ENCODE results near the gene FXYD2.

FXYD2 gene

DNA sequence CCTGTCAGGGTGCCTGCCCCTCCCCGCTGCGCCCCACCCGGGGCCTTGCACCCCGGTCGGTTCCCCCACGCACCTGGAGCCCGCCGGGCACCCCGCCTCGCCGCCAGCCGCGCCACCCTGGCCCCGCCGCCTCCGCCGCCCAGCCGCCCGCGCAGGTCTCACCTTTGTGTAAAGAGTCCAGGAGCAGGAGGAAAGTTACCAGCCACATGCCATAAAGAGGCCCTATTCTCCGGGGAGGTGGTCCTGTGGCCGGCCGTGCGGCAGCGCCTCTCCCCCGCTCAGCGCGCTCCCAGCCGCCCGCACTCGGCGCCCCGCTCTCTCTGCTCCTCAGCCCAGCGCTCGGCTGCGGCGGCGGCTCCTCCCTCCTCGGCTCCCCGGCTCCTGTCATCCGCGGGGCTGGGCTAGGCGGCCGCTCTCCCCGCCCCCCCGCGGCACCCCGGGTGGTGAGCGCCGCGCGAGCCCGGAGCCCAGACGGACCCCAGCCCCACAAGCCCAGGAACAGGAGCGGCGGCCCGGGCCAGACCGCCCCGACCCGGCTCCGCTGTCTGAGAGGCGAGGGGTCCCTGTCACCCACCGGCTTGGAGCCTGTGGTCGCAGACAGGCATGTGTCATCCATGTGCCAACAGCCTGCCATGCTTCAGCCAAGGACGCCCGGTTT is 27.5 kb downstream of the FXYD2 start, which contains the start of gene DSCAML1:
TSS of gene DSCAML1 (minus strand) at position 345 of the 658 bp plus-strand sequence. CDS start at position 208, 137 bp downstream.
- Histone ChIP-seq H3K36me3 (ENCODE audit: control insufficient read depth in 1 of 2, insufficient read depth in 2 of 2, low read length in 2 of 2) (no peaks in the 10 kb centered on the region), H3K4me3 (ENCODE audit: low read depth in 1 of 2, low read length in 2 of 2) (peak within 1 kb of the TSS; percentile 8 to 36), H3K9me3 (ENCODE audit: control insufficient read depth in 1 of 2, low read length in 2 of 2) (no peaks in the 10 kb centered on the region), H3K27me3 (ENCODE audit: control insufficient read depth in 1 of 2, insufficient read depth in 2 of 2, low read length in 2 of 2) (peaks cover 35 to 38% of the 10 kb centered on the region in 2 donors), H3K9ac (ENCODE audit: low read depth in 1 of 2, low read length in 2 of 2) (no peak within 1 kb of the TSS), H3K4me1 (ENCODE audit: control insufficient read depth in 1 of 2, insufficient read depth in 2 of 2, low read length in 2 of 2) (peaks cover 7 to 11% of the 10 kb centered on the region in 2 donors), H3K27ac (ENCODE audit: low read depth, low read length) (no peak within 1 kb of the TSS)

DNA sequence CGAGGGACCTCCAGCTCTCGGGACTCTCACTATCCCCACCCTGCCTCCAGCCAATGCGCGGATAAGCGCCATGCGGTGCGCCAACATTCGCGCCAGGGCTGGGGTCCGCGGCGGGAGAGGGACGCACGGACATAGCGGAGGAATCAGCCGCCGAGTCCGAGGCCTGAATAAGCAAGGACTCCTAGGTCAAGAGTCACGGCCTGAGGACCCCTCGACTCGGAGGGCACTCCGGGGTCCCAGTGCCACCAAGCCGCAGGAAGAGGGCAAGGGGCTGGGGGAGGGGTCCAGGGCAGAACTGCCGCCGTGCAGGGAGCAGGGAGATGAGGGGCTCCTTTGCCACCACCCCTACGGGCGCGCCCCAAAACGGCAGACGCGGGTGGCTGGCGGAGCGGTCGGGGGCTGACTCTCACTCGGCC is 28.1 kb downstream of the FXYD2 start:
- Histone ChIP-seq H3K27ac (ENCODE audit: low read depth, low read length) (no peak overlapping the region), H3K4me3 (ENCODE audit: low read depth in 1 of 2, low read length in 2 of 2) (peak overlapping the region; percentile 8 to 36), H3K36me3 (ENCODE audit: control insufficient read depth in 1 of 2, insufficient read depth in 2 of 2, low read length in 2 of 2) (no peaks in the 10 kb centered on the region), H3K9ac (ENCODE audit: low read depth in 1 of 2, low read length in 2 of 2) (no peak overlapping the region), H3K27me3 (ENCODE audit: control insufficient read depth in 1 of 2, insufficient read depth in 2 of 2, low read length in 2 of 2) (peaks cover 35 to 38% of the 10 kb centered on the region in 2 donors), H3K9me3 (ENCODE audit: control insufficient read depth in 1 of 2, low read length in 2 of 2) (no peaks in the 10 kb centered on the region), H3K4me1 (ENCODE audit: control insufficient read depth in 1 of 2, insufficient read depth in 2 of 2, low read length in 2 of 2) (peaks cover 7 to 11% of the 10 kb centered on the region in 2 donors)

GRCh38 chr11:117795638-117796455 is 28.7 kb downstream of the FXYD2 start:
- no peaks in the 10 kb centered on the region for H3K9me3 ChIP-seq (ENCODE audit: control insufficient read depth in 1 of 2, low read length in 2 of 2)
- peak overlapping the region in 1 of 2 donors; percentile 16 for H3K4me3 ChIP-seq (ENCODE audit: low read depth in 1 of 2, low read length in 2 of 2)
- no peak overlapping the region for H3K27ac ChIP-seq (ENCODE audit: low read depth, low read length)
- no peak overlapping the region for H3K9ac ChIP-seq (ENCODE audit: low read depth in 1 of 2, low read length in 2 of 2)
- H3K4me1 ChIP-seq (ENCODE audit: control insufficient read depth in 1 of 2, insufficient read depth in 2 of 2, low read length in 2 of 2), result peaks cover 7 to 11% of the 10 kb centered on the region in 2 donors
- H3K27me3 ChIP-seq (ENCODE audit: control insufficient read depth in 1 of 2, insufficient read depth in 2 of 2, low read length in 2 of 2), result peaks cover 37 to 38% of the 10 kb centered on the region in 2 donors
- no peaks in the 10 kb centered on the region for H3K36me3 ChIP-seq (ENCODE audit: control insufficient read depth in 1 of 2, insufficient read depth in 2 of 2, low read length in 2 of 2)

DNA sequence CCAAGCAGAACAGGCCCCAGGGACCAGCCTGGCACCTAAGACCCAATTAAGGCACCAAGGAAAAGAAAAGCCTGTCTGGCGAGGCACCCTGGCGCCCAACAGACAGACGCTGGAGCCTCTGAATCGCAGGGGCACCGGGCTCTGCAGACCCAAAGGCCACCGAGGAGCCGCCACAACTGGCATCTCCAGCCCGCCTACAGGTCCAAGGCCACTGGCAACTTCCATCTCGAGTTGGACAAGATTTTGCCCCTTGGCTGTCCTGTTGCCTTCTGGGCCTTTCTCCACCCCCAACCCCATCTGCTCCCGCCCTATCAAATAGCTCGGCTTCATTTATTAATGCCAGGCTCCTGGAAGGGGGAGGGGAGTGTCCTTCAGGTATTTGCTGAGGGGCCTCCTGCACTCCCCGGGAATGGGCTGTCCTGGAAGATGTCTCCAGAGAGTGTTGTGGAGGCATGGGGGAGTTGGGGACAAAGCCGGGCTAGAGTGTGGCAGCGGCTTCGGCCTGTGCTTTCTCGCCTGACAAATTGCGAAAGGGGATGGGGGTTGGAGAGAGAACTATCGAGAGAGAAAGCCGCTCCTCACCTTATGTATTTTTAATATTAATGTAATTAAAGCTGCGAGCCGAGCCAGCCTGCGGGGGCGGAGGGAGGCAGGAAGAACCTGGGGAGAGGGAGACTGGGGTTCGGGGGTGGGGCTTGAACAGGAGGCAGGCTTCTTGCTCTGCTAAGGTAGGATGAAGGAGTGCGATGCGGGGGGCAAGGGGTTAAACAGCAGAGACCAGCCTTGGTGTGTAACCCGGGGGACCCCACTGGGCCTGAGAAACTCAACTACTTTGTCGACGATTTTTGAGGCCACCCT is 29.5 kb downstream of the FXYD2 start:
- Histone ChIP-seq H3K36me3 (ENCODE audit: control insufficient read depth in 1 of 2, insufficient read depth in 2 of 2, low read length in 2 of 2) (no peaks in the 10 kb centered on the region), H3K4me3 (ENCODE audit: low read depth in 1 of 2, low read length in 2 of 2) (no peak overlapping the region), H3K9ac (ENCODE audit: low read depth in 1 of 2, low read length in 2 of 2) (no peak overlapping the region), H3K9me3 (ENCODE audit: control insufficient read depth in 1 of 2, low read length in 2 of 2) (no peaks in the 10 kb centered on the region), H3K4me1 (ENCODE audit: control insufficient read depth in 1 of 2, insufficient read depth in 2 of 2, low read length in 2 of 2) (peaks cover 7 to 11% of the 10 kb centered on the region in 2 donors), H3K27me3 (ENCODE audit: control insufficient read depth in 1 of 2, insufficient read depth in 2 of 2, low read length in 2 of 2) (peaks cover 38 to 41% of the 10 kb centered on the region in 2 donors), H3K27ac (ENCODE audit: low read depth, low read length) (no peak overlapping the region)

- no peaks in the 10 kb centered on the region for H3K36me3 ChIP-seq (ENCODE audit: control insufficient read depth in 1 of 2, insufficient read depth in 2 of 2, low read length in 2 of 2)
Measured at GRCh38 chr11:117794135-117794534, 30.4 kb downstream of the FXYD2 start.

GRCh38 chr11:117793583-117793982 is 31.0 kb downstream of the FXYD2 start:
- H3K9ac ChIP-seq (ENCODE audit: low read depth in 1 of 2, low read length in 2 of 2), result no peak overlapping the region
- no peaks in the 10 kb centered on the region for H3K36me3 ChIP-seq (ENCODE audit: control insufficient read depth in 1 of 2, insufficient read depth in 2 of 2, low read length in 2 of 2)
- H3K4me3 ChIP-seq (ENCODE audit: low read depth in 1 of 2, low read length in 2 of 2), result no peak overlapping the region
- H3K4me1 ChIP-seq (ENCODE audit: control insufficient read depth in 1 of 2, insufficient read depth in 2 of 2, low read length in 2 of 2), result peaks cover 7 to 11% of the 10 kb centered on the region in 2 donors
- H3K27ac ChIP-seq (ENCODE audit: low read depth, low read length), result no peak overlapping the region
- H3K9me3 ChIP-seq (ENCODE audit: control insufficient read depth in 1 of 2, low read length in 2 of 2), result no peaks in the 10 kb centered on the region
- peaks cover 36 to 38% of the 10 kb centered on the region in 2 donors for H3K27me3 ChIP-seq (ENCODE audit: control insufficient read depth in 1 of 2, insufficient read depth in 2 of 2, low read length in 2 of 2)

More at GRCh38 chr11:117794135-117794534, 30.4 kb downstream of the FXYD2 start:
- Histone ChIP-seq H3K27ac (ENCODE audit: low read depth, low read length) (no peak overlapping the region), H3K9ac (ENCODE audit: low read depth in 1 of 2, low read length in 2 of 2) (no peak overlapping the region), H3K4me1 (ENCODE audit: control insufficient read depth in 1 of 2, insufficient read depth in 2 of 2, low read length in 2 of 2) (peaks cover 7 to 11% of the 10 kb centered on the region in 2 donors), H3K4me3 (ENCODE audit: low read depth in 1 of 2, low read length in 2 of 2) (no peak overlapping the region), H3K27me3 (ENCODE audit: control insufficient read depth in 1 of 2, insufficient read depth in 2 of 2, low read length in 2 of 2) (peaks cover 38 to 39% of the 10 kb centered on the region in 2 donors), H3K9me3 (ENCODE audit: control insufficient read depth in 1 of 2, low read length in 2 of 2) (no peaks in the 10 kb centered on the region)

DNA sequence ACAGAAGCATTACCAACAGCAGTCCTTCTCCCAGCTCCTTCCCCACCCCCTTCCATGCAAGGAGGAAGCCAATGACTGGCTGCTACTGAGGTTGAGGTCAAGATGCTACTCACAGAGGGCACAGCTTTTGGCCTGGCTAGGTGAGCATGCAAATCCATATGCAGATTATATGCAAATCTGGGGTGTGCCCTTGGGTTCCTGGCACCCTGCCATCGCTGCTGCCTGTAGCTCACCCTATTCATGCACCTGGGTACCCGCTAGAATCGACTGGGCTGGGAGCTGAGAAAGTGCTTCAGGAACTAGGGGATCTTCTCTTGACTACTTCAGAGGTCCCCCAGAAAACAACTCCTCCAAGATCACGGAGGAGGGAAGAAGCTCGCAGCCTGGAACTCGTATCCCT is 31.6 kb downstream of the FXYD2 start:
- peaks cover 34 to 38% of the 10 kb centered on the region in 2 donors for H3K27me3 ChIP-seq (ENCODE audit: control insufficient read depth in 1 of 2, insufficient read depth in 2 of 2, low read length in 2 of 2)

DNA sequence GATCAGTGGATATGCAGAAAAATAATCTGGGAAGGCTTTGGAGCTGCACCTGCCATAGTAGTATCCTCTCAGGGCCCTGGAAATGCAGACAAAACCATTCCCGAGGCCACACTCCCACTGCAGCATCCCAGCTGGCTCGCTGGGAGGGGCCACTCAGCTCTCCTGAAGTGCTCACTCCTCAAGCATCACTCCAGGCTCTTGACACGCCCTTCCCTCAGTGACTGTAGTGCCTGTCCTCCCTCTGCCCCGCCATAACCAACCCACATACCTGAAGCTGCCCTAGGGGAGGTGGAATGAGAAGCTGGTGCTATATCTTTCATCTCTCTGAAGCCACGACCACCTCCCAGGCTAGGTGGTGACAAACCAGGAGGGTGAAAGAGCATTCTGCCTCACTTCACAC is 32.3 kb downstream of the FXYD2 start:
- peaks cover 29 to 34% of the 10 kb centered on the region in 2 donors for H3K27me3 ChIP-seq (ENCODE audit: control insufficient read depth in 1 of 2, insufficient read depth in 2 of 2, low read length in 2 of 2)
- no peaks in the 10 kb centered on the region for H3K9me3 ChIP-seq (ENCODE audit: control insufficient read depth in 1 of 2, low read length in 2 of 2)
- H3K9ac ChIP-seq (ENCODE audit: low read depth in 1 of 2, low read length in 2 of 2), result no peak overlapping the region
- H3K36me3 ChIP-seq (ENCODE audit: control insufficient read depth in 1 of 2, insufficient read depth in 2 of 2, low read length in 2 of 2), result no peaks in the 10 kb centered on the region
- H3K4me1 ChIP-seq (ENCODE audit: control insufficient read depth in 1 of 2, insufficient read depth in 2 of 2, low read length in 2 of 2), result peaks cover 7 to 11% of the 10 kb centered on the region in 2 donors
- no peak overlapping the region for H3K27ac ChIP-seq (ENCODE audit: low read depth, low read length)
- no peak overlapping the region for H3K4me3 ChIP-seq (ENCODE audit: low read depth in 1 of 2, low read length in 2 of 2)

More for the DNA sequence above, 31.6 kb downstream of the FXYD2 start:
- no peak overlapping the region for H3K9ac ChIP-seq (ENCODE audit: low read depth in 1 of 2, low read length in 2 of 2)
- peaks cover 7 to 11% of the 10 kb centered on the region in 2 donors for H3K4me1 ChIP-seq (ENCODE audit: control insufficient read depth in 1 of 2, insufficient read depth in 2 of 2, low read length in 2 of 2)
- H3K36me3 ChIP-seq (ENCODE audit: control insufficient read depth in 1 of 2, insufficient read depth in 2 of 2, low read length in 2 of 2), result no peaks in the 10 kb centered on the region
- H3K9me3 ChIP-seq (ENCODE audit: control insufficient read depth in 1 of 2, low read length in 2 of 2), result no peaks in the 10 kb centered on the region
- H3K4me3 ChIP-seq (ENCODE audit: low read depth in 1 of 2, low read length in 2 of 2), result no peak overlapping the region
- H3K27ac ChIP-seq (ENCODE audit: low read depth, low read length), result no peak overlapping the region

- Histone ChIP-seq H3K9ac (ENCODE audit: low read depth in 1 of 2, low read length in 2 of 2) (no peak overlapping the region), H3K4me3 (ENCODE audit: low read depth in 1 of 2, low read length in 2 of 2) (no peak overlapping the region), H3K9me3 (ENCODE audit: control insufficient read depth in 1 of 2, low read length in 2 of 2) (no peaks in the 10 kb centered on the region), H3K4me1 (ENCODE audit: control insufficient read depth in 1 of 2, insufficient read depth in 2 of 2, low read length in 2 of 2) (no peaks in the 10 kb centered on the region), H3K36me3 (ENCODE audit: control insufficient read depth in 1 of 2, insufficient read depth in 2 of 2, low read length in 2 of 2) (no peaks in the 10 kb centered on the region), H3K27ac (ENCODE audit: low read depth, low read length) (no peak overlapping the region), H3K27me3 (ENCODE audit: control insufficient read depth in 1 of 2, insufficient read depth in 2 of 2, low read length in 2 of 2) (peaks cover 30 to 31% of the 10 kb centered on the region in 2 donors)
Measured at GRCh38 chr11:117790279-117790678, 34.3 kb downstream of the FXYD2 start.

Data from duodenal mucosa (tissue), 2 donors.